Medulla oblongata (tissue), 1 donor: ENCODE measurements around the gene GNS.

Experiments used
- DNase-seq: peaks from one replicate; pipeline ENCODE4 v3.0.0-alpha.2; 2015; ENCODE audit errors: extremely low spot score

GNS gene

DNA sequence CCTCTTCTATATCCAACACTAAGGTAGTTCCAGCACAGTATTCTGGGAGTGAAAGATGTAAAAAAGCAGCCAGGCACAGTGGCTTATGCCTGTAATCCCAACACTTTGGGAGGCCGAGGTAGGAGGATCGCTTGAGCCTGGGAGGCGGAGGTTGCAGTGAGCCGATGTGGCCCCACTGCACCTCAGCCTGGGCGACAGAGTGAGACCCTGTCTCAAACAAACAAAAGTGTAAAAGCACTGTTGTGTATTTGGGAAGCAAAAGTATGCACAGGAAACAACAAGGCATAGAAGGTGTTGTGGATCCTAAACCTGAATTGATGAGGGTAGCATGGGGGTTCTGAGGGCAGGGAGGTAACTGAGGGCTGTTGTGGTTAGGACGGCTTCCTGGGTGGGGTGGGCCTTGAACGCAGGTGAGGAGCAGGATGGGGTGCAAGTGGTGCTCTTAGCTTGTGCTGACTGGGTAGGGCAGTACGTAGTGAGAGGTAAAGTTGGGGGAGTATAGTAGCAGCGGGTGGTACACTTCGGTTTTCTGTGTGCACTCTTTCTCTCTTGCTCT, 84.8 kb downstream of the GNS start:
- no peak for DNase-seq

DNA sequence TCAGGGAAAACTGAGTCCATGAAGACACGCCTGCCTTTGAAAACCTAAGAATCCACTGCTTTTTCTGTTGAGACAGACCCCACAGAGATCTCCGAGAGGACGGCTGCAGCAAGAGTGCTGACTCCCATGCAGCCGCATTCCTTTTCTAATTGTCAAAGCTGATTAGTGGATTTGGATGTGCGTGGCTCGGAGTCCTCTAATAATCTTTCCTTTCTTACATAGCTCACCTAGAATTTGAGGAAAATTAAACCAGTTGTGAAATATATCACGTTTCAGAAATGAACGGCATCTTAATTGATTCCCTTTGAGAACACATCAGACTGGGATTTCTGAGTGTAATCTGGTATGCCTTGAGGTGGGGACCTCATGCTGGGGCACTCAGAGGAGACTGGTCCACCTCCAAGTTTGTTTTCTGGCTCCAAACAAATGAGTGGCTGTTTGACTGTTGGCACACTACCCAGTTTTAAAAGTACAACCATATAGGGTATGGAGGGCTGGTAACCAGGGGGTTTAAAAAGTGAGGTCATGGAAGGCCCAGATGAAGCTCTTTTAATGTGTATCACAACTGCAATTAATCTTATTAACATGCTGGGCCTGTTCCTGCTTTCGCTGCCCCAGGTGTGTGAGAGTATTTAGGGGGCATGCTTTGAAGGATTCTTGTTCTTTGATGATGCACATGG, 85.6 kb downstream of the GNS start:
- DNase-seq, result no peak

DNA sequence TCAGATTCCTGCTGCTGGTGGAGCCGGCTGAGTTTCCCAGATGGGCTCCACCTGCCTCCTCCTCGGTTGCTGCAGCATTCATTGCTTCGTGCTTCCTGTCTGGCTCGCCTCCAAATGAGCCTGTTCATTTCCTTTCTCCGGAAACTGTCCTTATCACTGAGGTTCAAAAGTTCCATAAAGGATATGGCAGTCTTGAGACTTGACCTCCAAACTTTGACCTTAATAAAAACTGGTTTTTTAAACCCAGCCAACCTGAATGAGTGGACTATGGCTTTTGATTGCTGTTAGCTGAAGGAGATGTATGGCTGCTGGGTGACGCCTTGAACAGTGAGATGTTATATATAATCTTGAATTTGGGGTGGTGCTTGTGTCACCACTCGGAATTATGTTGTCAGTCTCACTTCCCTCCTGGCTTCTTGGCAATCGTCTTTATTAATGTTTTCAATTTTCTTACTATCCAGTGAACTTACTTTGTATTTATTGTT, 86.2 kb downstream of the GNS start:
- no peak for DNase-seq

DNA sequence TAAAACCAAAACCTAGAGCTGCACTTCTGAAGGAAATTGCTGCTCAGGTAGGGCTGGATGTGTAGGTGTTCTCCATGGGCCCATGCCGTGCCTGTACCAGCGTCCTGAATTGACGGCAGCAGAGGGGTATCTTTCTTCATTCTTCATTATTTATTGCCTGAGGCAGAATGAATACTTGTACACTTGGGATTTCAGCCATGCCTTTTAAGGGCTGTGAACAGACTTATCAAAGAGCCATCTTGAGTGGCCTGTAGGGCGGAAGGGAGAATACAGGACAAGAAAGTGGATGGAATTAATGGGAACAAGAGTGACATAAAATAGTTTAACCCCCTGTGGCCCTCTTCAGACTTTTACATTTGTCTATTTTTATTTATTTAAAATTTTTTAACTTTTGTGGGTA, 87.5 kb downstream of the GNS start:
- DNase-seq, result no peak

DNA sequence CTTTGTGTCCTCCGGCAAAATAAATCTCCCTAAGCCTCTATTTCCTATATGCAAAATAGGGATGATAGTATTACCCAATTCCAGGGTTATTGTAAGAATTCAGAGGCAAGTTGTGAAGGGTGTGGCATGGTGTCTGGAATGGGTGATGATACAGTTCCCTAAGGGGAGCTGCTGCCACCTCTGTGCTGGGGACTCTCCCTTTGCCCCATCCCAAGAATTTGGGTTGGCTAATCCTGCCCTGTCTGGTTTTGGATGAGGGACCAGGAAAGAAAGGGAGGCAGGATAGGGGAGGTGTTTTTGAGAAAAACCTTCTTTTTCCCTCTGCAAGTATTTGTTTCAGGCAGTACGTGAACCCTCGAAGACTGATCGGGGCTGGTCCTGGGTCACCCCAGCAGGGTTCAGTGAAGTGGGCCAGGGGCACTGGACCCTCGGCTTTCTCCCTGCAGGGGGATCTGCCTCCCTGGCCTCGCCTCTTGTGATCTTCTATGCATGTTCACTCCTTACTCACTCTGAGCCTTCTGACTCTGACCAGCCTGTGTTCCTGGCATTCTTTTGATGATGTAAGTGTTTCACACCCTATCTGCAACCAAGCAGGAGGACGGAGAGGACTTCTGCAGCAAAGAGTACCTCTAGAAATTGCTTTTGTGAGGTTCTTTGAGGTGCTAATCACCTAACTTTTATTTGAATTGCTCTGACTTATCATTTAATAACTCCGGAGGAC, 88.1 kb downstream of the GNS start:
- no peak for DNase-seq

DNA sequence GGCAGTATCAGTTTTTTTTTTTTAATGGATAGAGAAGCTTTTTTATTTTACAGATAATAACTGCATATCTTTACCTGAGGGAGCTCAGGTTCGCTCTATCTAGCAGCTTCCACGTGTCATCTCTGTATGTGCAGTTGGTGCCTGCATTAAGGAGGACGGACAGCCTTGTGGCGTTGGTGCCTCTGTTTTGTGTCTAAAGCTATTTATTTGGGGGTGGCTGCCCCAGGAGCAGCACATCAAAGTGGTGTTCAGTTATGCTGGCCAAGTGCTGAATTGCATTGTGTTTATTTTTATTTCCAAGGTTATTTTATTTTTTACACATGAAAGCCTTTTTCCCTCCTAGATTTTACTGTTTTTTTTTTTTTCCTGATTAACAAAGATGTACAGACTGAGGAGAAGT, 89.2 kb downstream of the GNS start:
- DNase-seq, result no peak

DNA sequence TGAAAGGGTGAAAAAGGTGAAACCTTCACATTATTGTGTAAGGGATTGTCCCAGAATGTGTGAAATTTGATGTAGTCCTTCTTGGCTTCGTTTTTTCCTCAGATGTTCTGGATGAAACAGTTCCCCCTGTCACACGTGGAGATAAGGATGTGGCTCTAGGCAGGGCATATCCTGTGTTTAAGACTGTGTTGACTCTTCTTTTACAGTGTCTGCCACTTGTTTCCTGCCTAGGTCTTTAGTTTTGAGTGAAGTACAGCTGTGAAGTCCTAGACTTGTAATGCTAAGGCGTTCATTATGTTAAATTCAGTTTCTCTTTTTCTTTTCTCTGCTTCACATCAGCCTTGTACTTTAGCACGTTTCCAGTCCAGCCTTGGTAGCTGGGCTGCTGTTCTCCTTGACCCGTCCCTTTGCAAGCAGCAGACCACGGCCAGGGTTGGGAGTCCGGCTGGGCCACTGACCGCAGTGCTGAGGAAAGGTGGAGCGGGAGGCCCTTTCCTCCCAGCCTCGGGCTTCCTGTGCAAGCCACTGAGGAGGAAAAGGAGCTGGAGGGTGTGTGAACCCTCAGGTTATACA, 89.8 kb downstream of the GNS start:
- DNase-seq, result no peak

DNA sequence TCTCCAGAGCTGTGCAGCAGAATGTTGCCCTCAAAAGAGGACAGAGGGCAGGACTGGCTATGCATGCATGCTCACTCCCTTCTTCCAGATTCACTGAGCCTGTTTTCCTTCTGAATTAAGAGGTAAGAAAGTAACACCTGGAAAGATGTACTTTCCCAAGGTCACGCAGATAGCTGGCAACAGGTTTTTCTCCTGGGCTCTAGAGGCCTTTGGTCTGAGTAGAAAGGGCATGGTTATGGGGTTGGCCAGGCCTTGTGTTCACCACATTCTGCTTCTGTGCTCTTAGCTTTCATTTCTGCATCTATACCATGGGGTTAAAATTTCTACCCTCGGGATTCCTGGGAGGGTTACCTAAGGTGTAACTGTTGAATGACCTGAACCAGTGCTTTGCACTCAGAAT, 91.4 kb downstream of the GNS start:
- DNase-seq, result no peak

DNA sequence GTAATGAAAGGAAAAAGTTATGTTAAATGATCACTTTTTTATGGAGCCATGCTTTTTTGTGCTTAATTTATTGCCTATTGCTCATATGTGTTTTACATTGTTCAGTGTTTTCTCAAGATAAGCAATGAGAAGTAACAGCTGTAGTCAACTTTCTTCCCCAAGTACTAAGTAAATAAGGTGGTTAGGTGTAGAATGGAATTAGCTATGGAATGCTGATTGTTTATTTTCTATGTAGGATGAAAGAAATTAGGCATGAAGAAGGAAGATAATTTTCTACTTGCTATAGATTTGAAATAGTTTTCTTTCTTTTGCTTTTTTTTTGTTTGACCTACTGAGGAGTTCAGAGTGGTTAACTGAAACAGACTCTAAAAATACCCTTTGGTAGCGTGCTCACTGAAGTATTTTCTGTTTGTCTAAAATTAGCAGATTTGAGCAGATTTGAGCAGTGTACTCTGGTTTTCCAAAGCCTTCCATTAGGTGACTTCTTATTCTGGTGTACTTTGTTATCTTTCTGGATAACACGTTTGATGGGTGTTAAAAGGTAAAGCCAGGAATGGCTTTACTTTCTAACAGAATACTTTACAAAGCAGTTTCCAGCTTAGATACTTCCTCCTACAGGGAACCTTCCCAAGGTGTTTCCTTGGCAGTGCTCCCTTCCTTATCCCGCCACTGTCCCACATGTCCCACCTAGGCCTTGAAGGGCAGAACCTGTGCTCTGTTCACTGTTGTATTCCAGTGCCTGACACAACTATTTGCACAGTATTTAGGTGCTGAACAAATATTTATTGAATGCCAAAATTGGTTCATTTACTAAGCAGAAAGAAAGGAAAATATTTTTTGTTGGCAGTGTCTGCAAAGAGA, 92.9 kb downstream of the GNS start:
- DNase-seq, result no peak

DNA sequence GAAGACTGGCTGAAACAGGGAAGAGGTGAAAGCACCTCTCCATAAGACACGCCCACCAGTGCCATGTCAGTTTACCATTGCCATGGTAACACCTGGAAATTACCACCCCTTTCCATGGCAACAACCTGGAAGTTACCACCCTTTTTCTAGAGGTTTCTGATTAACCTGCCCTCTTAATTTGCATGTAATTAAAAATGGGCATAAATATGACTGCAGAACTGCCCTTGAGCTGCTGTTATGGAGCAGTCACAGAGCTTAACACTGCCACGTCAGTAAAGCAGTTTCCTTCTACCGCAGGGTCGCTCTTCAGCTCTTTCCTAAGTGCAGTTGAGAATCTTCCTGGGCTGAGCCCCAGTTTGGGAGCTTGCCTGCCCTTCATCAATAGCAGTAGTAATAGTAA, 93.7 kb downstream of the GNS start:
- DNase-seq, result no peak
